ENCODE measurements around the gene BLOC1S5.

The BLOC1S5 gene

GRCh38 chr6:7971499-7971898 lies 92.7 kb downstream of the BLOC1S5 start:
- CTCF ChIA-PET: interaction anchor here (1.1 kb wide), 1 partner anchor 248 kb away, joined by 3 read pairs; no protein-coding TSS in a partner anchor
- POLR2A ChIA-PET: no interaction called here
- no peak for DNase-seq (ENCODE audit: low read depth, low spot score)
- TF ChIP-seq, protein P1, sequence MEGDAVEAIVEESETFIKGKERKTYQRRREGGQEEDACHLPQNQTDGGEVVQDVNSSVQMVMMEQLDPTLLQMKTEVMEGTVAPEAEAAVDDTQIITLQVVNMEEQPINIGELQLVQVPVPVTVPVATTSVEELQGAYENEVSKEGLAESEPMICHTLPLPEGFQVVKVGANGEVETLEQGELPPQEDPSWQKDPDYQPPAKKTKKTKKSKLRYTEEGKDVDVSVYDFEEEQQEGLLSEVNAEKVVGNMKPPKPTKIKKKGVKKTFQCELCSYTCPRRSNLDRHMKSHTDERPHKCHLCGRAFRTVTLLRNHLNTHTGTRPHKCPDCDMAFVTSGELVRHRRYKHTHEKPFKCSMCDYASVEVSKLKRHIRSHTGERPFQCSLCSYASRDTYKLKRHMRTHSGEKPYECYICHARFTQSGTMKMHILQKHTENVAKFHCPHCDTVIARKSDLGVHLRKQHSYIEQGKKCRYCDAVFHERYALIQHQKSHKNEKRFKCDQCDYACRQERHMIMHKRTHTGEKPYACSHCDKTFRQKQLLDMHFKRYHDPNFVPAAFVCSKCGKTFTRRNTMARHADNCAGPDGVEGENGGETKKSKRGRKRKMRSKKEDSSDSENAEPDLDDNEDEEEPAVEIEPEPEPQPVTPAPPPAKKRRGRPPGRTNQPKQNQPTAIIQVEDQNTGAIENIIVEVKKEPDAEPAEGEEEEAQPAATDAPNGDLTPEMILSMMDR (IDR thresholded peaks at IDR 0.05; ENCODE audit: insufficient read depth, low read length, missing control alignments): no peak
- H3K4me3 ChIP-seq (ENCODE audit: low read depth, low read length): no peak overlapping the region

DNA sequence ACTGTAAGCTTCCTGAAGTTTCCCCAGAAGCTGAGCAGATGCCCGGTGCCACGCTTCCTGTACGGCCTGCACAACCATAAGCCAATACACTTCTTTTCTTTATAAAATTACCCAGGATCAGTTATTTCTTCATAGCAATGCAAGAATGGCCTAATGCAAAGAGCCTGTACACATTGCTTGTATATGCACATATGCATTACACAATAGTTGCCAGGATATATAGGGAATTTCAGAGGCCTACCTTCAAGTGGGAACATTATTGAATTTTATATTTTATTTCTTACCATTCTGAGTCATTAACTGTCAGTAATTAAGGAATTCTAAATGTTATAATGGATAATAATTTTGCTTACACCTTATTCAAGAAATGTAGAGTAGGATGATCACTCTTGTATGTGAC lies 93.6 kb downstream of the BLOC1S5 start:
- no peak for DNase-seq (ENCODE audit: low read depth, low spot score)
- ChIA-PET CTCF (no interaction called here), POLR2A (no interaction called here)
- H3K4me3 ChIP-seq (ENCODE audit: low read depth, low read length): no peak overlapping the region
- TF ChIP-seq, protein P1 (IDR thresholded peaks at IDR 0.05; ENCODE audit: insufficient read depth, low read length, missing control alignments): no peak

Measured in AG04449 (cell line).